SK-N-SH treated with all-trans-retinoic acid at 6 μM for 48 hours (cell line): Measurements from ENCODE around the gene DES.

Experiments
- ATAC-seq: fragments of 200-7000 bp; cut with Tn5 transposase; 3 replicates; pipeline ENCODE4 v1.9.1; 2020; ENCODE audit warnings: mild to moderate bottlenecking, moderate library complexity
- ARNTL ChIP-seq: fragments of 450-650 bp; formaldehyde crosslinking; IDR thresholded peaks from 2 replicates; pipeline ENCODE4 v1.5.0; 2020; ENCODE audit warnings: low read depth, mild to moderate bottlenecking, moderate library complexity, borderline replicate concordance
- CREB5 ChIP-seq: fragments of 250-450 bp; sonication (Bioruptor Pico); IDR thresholded peaks from 2 replicates; pipeline ENCODE4 v1.5.1; 2020; ENCODE audit warnings: low read depth, mild to moderate bottlenecking, moderate library complexity
- CSDC2 ChIP-seq: fragments of 250-450 bp; sonication (Bioruptor Pico); IDR thresholded peaks from 2 replicates; pipeline ENCODE4 v1.5.0; 2020; ENCODE audit warnings: mild to moderate bottlenecking, moderate library complexity
- CSRNP3 ChIP-seq: fragments of 250-450 bp; sonication (Bioruptor Pico); IDR thresholded peaks from 2 replicates; pipeline ENCODE4 v1.5.1; 2021; ENCODE audit warnings: mild to moderate bottlenecking, moderate library complexity
- ESRRG ChIP-seq: fragments of 250-450 bp; sonication (Bioruptor Pico); IDR thresholded peaks from 2 replicates; pipeline ENCODE4 v1.6.1; 2021; ENCODE audit warnings: mild to moderate bottlenecking
- GLIS3 ChIP-seq: fragments of 250-450 bp; sonication (Bioruptor Pico); IDR thresholded peaks from 2 replicates; pipeline ENCODE4 v1.5.0; 2020; ENCODE audit warnings: mild to moderate bottlenecking, moderate library complexity
- ISL1 ChIP-seq: fragments of 250-450 bp; sonication (Bioruptor Pico); IDR thresholded peaks from 2 replicates; pipeline ENCODE4 v2.1.2; 2022; ENCODE audit warnings: mild to moderate bottlenecking, moderate library complexity
- OSR1 ChIP-seq: fragments of 250-450 bp; sonication (Bioruptor Pico); IDR thresholded peaks from 2 replicates; pipeline ENCODE4 v1.8.0; 2022; ENCODE audit warnings: moderate library complexity, mild to moderate bottlenecking, inconsistent platforms
- PATZ1 ChIP-seq: fragments of 250-450 bp; sonication (Bioruptor Pico); IDR thresholded peaks from 2 replicates; pipeline ENCODE4 v1.8.0; 2020; ENCODE audit warnings: mild to moderate bottlenecking, moderate library complexity, borderline replicate concordance
- PPARA ChIP-seq: fragments of 250-450 bp; sonication (Bioruptor Pico); IDR thresholded peaks from 2 replicates; pipeline ENCODE4 v1.5.0; 2020; ENCODE audit warnings: mild to moderate bottlenecking, borderline replicate concordance
- RARB ChIP-seq: fragments of 250-450 bp; sonication (Bioruptor Pico); IDR thresholded peaks from 2 replicates; pipeline ENCODE4 v1.8.0; 2021; ENCODE audit warnings: mild to moderate bottlenecking, moderate library complexity
- SNAI2 ChIP-seq: fragments of 250-450 bp; sonication (Bioruptor Pico); IDR thresholded peaks from 2 replicates; pipeline ENCODE4 v1.5.0; 2020; ENCODE audit warnings: mild to moderate bottlenecking, moderate library complexity
- TCF4 ChIP-seq: fragments of 250-450 bp; sonication (Bioruptor Pico); IDR thresholded peaks from 2 replicates; pipeline ENCODE4 v1.8.0; 2021; ENCODE audit warnings: mild to moderate bottlenecking, moderate library complexity, borderline replicate concordance
- TOX ChIP-seq: fragments of 250-450 bp; sonication (Bioruptor Pico); IDR thresholded peaks from 2 replicates; pipeline ENCODE4 v1.8.0; 2021; ENCODE audit warnings: mild to moderate bottlenecking, moderate library complexity, borderline replicate concordance
- TSHZ2 ChIP-seq: fragments of 250-450 bp; sonication (Bioruptor Pico); IDR thresholded peaks from 2 replicates; pipeline ENCODE4 v1.5.0; 2020; ENCODE audit warnings: mild to moderate bottlenecking, moderate library complexity
- ZC3H10 ChIP-seq: fragments of 250-450 bp; sonication (Bioruptor Pico); IDR thresholded peaks from 2 replicates; pipeline ENCODE4 v1.5.1; 2021; ENCODE audit warnings: mild to moderate bottlenecking, moderate library complexity
- ZFP3 ChIP-seq: fragments of 250-450 bp; sonication (Bioruptor Pico); IDR thresholded peaks from 2 replicates; pipeline ENCODE4 v1.5.0; 2020; ENCODE audit warnings: mild to moderate bottlenecking, moderate library complexity
- ZNF70 ChIP-seq: fragments of 450-650 bp; formaldehyde crosslinking; IDR thresholded peaks from 2 replicates; pipeline ENCODE4 v1.5.0; 2020; ENCODE audit warnings: mild to moderate bottlenecking, moderate library complexity
- ZNF8 ChIP-seq: fragments of 450-650 bp; formaldehyde crosslinking; IDR thresholded peaks from 2 replicates; pipeline ENCODE4 v1.5.0; 2020; ENCODE audit warnings: mild to moderate bottlenecking, moderate library complexity

Gene DES

GRCh38 chr2:219457784-219458369 is 39.7 kb downstream of the DES start:
- no peak for ATAC-seq
- TF ChIP-seq GLIS3 (CRISPR knock-in tag) (no peak), ARNTL (CRISPR knock-in tag) (no peak)
- TF ChIP-seq, all 23 proteins: peak for 0

GRCh38 chr2:219458996-219459395 is 40.8 kb downstream of the DES start:
- no peak for ATAC-seq
- TF ChIP-seq ESRRG: no peak
- TF ChIP-seq CREB5 (CRISPR knock-in tag): no peak
- no peak for TF ChIP-seq ZNF70 (CRISPR knock-in tag)
- no peak for TF ChIP-seq RARB (CRISPR knock-in tag)
- TF ChIP-seq PATZ1: no peak
- TF ChIP-seq SNAI2 (CRISPR knock-in tag): no peak
- no peak for TF ChIP-seq TCF4 (CRISPR knock-in tag)
- no peak for TF ChIP-seq ZFP3 (CRISPR knock-in tag)
- TF ChIP-seq CSDC2 (CRISPR knock-in tag): no peak
- TF ChIP-seq ZNF8 (CRISPR knock-in tag): no peak
- TF ChIP-seq ISL1 (CRISPR knock-in tag): no peak
- TF ChIP-seq TSHZ2 (CRISPR knock-in tag): no peak

GRCh38 chr2:219459460-219460311 is 41.5 kb downstream of the DES start:
- TF ChIP-seq ZC3H10 (CRISPR knock-in tag) (no peak), OSR1 (CRISPR knock-in tag) (no peak), CSDC2 (CRISPR knock-in tag) (no peak), GLIS3 (CRISPR knock-in tag) (no peak), CSRNP3 (CRISPR knock-in tag) (no peak), TCF4 (CRISPR knock-in tag) (no peak), ZFP3 (CRISPR knock-in tag) (no peak), RARB (CRISPR knock-in tag) (no peak), ESRRG (no peak), CREB5 (CRISPR knock-in tag) (no peak), PPARA (CRISPR knock-in tag) (no peak), PATZ1 (no peak), TOX (no peak), TSHZ2 (CRISPR knock-in tag) (no peak), SNAI2 (CRISPR knock-in tag) (no peak)
- peak; percentile 80 for ATAC-seq
